Nephron progenitor cell (in vitro differentiated cells): ENCODE data around the gene CYBA.

Source experiments
- DNase-seq: peaks from one replicate; pipeline ENCODE4 v3.0.0; 2021
- H3K27ac Mint-ChIP-seq: 2 replicates; pipeline ENCODE4 v1.8.0; 2021; ENCODE audit warnings: mild to moderate bottlenecking, moderate library complexity, mixed read lengths
- H3K27me3 Mint-ChIP-seq: 2 replicates; pipeline ENCODE4 v1.8.0; 2021; ENCODE audit warnings: mild to moderate bottlenecking, low read depth, mixed read lengths; ENCODE audit not compliant: poor library complexity
- H3K36me3 Mint-ChIP-seq: 2 replicates; pipeline ENCODE4 v1.8.0; 2021; ENCODE audit warnings: low read depth, mixed read lengths
- H3K4me1 Mint-ChIP-seq: 2 replicates; pipeline ENCODE4 v1.8.0; 2021; ENCODE audit warnings: mixed read lengths
- H3K4me3 Mint-ChIP-seq: 2 replicates; pipeline ENCODE4 v1.8.0; 2021; ENCODE audit warnings: mild to moderate bottlenecking, moderate library complexity, mixed read lengths
- H3K9me3 Mint-ChIP-seq: 2 replicates; pipeline ENCODE4 v1.8.0; 2021; ENCODE audit warnings: mild to moderate bottlenecking, moderate library complexity, mixed read lengths
- CTCF ChIP-seq: fragments of 200-600 bp; sonication (generic); IDR thresholded peaks from 2 replicates; pipeline ENCODE4 v1.5.0; 2021; ENCODE audit warnings: antibody characterized with exemption

CYBA gene

DNA sequence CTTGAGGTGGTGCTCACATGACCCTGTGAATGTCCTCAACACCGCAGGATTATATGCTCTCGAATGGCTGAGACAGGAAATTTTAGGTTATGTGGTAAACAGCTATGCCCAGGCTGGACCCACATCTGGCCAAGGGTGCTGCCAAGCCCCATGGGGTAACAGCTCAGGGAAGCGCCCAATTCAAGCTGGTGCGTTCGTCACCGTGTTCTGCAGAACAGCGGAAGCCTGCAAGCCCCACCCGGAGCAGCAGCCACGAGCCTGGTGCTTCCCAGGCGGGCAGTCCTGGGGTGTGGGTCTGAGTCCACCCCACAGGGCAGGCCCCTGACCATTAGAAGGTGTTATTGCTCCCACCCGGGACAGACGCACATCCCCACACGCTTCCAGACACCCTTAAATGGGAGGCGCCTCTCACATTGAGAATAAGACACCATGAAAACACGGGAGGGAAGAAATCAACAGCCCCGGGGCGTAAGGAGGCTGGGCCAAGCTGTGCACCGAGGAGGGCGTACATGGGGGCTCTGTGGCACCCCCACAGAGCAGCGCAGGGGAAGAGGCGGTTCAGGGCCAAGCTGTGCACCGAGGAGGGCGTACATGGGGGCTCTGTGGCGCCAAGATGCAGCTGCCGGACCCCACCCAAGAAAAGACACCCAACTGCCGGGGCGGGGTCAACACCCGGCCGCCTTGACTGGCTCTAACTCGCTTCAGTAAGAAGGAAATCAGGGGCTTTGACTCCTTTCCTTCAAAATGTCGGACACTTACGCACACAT is 2.9 kb upstream of the CYBA start:
- no peak for DNase-seq
- H3K36me3 Mint-ChIP-seq, result peaks cover 3% of the 10 kb centered on the region
- H3K27me3 Mint-ChIP-seq, result peaks cover 5% of the 10 kb centered on the region
- no peak overlapping the region for H3K27ac Mint-ChIP-seq
- H3K9me3 Mint-ChIP-seq, result no peaks in the 10 kb centered on the region
- no peak overlapping the region for H3K4me3 Mint-ChIP-seq
- H3K4me1 Mint-ChIP-seq, result peaks cover 13% of the 10 kb centered on the region
- TF ChIP-seq CTCF, result no peak

- H3K27ac Mint-ChIP-seq, result no peak overlapping the region
These were observed 2.2 kb upstream of the CYBA start for GRCh38 chr16:88653101-88653500.

GRCh38 chr16:88652762-88653063 is 1.9 kb upstream of the CYBA start:
- H3K36me3 Mint-ChIP-seq, result peaks cover 3% of the 10 kb centered on the region
- peaks cover 13% of the 10 kb centered on the region for H3K4me1 Mint-ChIP-seq
- H3K27me3 Mint-ChIP-seq, result peaks cover 5% of the 10 kb centered on the region
- no peak for TF ChIP-seq CTCF
- no peaks in the 10 kb centered on the region for H3K9me3 Mint-ChIP-seq
- H3K4me3 Mint-ChIP-seq, result no peak overlapping the region
- DNase-seq, result no peak
- H3K27ac Mint-ChIP-seq, result no peak overlapping the region

More at GRCh38 chr16:88653101-88653500, 2.2 kb upstream of the CYBA start:
- no peak for DNase-seq
- peaks cover 3% of the 10 kb centered on the region for H3K36me3 Mint-ChIP-seq
- no peak overlapping the region for H3K4me3 Mint-ChIP-seq
- no peak for TF ChIP-seq CTCF
- peaks cover 13% of the 10 kb centered on the region for H3K4me1 Mint-ChIP-seq
- H3K27me3 Mint-ChIP-seq, result peaks cover 5% of the 10 kb centered on the region
- no peaks in the 10 kb centered on the region for H3K9me3 Mint-ChIP-seq

- TF ChIP-seq CTCF, result no peak
- H3K36me3 Mint-ChIP-seq, result peaks cover 3% of the 10 kb centered on the region
- H3K27me3 Mint-ChIP-seq, result peaks cover 5% of the 10 kb centered on the region
- DNase-seq, result no peak
- H3K4me1 Mint-ChIP-seq, result peaks cover 13% of the 10 kb centered on the region
- H3K4me3 Mint-ChIP-seq, result no peak overlapping the region
- H3K27ac Mint-ChIP-seq, result no peak overlapping the region
- no peaks in the 10 kb centered on the region for H3K9me3 Mint-ChIP-seq
These were observed 1.3 kb upstream of the CYBA start for GRCh38 chr16:88651989-88652761.

DNA sequence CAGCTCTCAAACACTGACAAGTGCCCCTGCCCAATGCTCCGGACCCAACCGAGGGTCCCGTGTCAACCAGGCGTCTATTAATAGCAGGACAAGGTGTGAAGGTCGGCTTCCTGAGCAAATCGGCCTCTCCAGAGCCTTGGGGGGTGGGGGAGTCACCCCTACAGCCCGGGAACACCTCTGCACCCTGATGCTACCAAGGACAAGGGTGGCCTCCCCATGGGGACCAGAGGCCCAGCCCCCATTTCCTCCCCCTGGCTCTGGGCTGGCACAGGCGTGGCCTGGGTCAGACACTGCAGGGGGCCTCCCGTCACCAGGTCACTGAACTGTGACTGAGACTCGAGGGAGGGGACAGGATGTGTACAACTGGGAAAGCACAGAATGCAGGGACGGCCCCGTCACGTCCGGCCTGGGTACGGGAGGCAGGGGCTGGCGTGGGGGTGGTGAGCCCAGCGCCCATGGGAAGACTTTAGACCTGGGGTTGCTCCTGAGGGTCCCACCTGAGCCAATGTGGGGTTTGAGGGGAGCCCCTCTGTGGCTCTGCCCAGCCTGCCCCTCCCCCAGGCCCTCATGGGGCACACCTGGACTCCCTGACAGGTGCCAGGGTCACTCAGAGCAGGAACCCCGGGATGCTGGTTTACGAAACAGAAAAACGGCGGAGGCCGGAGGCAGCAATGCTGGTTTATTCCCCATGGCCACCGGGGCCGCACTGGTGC is 579 bp upstream of the CYBA start:
- Mint-ChIP-seq H3K9me3 (no peaks in the 10 kb centered on the region), H3K4me1 (peaks cover 13% of the 10 kb centered on the region), H3K27me3 (peaks cover 5% of the 10 kb centered on the region), H3K4me3 (peak overlapping the region; percentile 86), H3K27ac (peak overlapping the region; percentile 71), H3K36me3 (peaks cover 3% of the 10 kb centered on the region)
- peak; percentile 75 for DNase-seq
- TF ChIP-seq CTCF, result no peak
